ENCODE measurements around the gene MFAP2.

The MFAP2 gene

DNA sequence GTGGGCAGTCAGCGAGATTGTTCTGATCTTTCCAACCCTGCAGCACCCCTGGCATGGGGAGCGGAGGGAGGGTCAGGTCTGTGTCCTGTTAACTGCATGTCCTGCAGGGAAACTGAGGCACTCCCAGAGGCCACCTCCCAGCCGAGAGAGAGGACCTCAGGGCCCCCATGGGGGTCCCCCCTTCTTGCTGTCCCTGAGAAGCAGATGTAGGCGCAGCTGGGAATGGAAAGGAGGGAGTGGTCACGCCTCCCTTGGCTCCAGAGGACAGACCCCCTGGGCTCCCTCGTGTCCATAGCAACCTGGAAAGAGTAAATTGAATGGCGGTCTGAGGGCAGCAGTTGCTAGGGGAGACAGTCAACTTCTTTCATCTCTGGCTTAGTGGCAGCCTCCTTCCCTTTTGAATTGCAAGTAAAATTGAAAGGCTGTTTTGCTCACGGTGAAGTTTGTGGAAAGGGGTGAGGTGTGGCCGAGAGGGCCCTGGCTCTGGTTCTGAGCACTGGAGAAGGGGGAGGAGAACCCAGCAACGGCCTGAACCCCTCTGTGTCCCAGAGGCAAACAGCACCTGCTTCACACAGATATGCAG, 53.8 kb downstream of the MFAP2 start:
- no peak for DNase-seq

DNA sequence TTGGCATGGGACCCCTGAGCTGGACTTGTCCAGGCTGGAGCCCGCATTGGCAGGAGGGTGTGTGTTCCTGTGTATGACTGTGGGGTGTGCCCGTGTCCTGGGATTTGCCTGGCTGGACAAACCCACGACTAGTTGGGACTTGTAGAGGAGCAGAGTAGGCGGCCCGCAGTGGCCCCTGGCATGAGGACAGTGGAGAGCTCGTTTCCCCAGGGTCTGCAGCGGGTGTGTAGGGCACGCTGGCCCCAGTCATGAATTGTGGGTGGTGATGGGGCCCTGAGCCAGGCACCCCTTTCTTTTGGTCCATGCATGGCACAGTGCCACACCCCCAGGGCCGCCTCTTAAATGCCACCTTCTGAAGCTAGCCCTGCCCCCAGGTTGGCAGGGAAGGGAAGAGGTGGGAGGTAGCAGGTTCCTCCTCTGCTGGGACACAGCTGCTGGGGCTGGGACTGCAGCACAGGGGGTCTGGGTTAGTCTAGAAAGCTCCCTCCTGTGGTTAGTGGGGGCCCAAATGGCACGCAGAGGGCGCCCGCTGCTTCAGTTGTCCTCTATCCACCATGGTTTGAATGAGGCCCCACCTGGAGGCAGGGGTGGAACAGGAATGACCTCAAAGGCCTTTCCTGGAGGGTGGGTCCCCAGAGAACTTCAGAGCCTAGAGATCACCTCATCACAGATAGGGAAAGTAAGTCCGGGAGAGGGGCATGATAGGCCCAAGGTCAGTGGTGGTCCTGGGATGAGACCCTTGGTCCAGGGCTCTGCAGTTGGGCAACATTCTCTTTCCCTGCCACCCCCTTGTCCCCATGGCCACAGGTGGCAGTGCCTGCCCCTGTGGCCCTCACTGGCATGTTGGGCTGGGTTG, 54.6 kb downstream of the MFAP2 start:
- DNase-seq = no peak

DNA sequence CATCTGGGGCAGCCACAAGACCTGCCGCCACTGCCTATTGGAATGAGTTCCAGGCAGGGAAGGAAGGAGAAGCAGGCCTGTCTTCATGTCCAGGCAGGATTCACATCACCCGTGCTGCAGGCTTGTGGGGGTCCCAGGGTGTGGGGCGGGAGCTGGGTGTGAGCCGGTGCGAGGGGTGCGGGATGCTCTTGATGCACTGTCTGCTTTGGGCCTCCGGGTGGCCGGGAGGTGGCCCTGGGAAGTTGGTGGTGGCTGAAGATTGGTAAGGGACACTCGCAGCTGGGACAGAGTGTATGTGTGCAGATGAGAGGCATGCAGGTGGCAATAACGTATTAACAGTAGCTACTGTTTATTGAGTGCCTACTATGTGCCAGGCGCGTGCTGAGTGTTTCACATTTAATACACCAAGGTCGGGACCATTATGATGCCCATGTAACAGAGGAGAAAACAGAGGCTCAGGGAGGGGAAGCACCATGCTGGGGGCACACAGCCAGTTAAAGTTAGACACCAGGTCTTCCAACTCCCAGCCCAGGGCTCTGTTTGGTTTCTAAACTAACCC, 55.4 kb downstream of the MFAP2 start:
- no peak for DNase-seq
